ENCODE results near the gene IL18BP. TPM values are rescaled to one million over a fixed set of nuclear protein-coding genes. Genes with fewer than 3 reads are reported as not detected.

The IL18BP gene
- total RNA-seq, 2 donors from 2014 or later = 0.59 to 3.0 TPM

DNA sequence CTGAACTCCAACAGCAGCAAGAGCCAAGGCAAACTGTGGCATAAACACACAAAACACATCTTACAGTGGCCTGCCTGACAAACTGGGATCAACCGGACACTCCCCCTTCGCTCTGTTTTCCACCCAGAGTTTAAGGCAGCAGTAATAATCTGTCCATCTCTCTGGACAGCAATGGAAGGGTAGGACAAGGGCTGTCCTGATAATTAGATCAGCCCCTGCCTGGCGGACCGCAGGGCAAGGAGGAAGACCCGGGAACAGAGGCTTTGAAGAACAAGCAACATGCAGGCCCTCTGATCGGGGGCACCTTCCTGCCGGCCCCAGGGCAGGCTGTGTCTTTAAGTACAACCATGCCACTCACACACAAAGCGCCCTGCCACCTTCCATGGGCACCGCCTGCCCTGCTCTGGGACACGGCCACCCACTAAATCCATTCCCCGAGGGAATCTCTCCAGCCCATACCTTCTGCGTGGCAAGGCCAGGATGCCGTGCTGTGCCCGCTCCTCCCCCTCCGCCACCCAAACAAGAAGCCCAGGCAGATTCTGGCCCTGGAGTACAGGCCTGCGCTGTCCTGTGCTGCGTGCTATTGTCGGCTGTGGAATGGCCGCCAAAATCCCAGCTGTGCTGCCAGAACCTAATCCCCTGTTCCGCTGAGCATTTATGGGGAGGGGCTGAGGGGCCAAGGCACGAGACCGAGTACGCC, 42.8 kb downstream of the IL18BP start:
- no peaks in the 10 kb centered on the region for H3K9me3 ChIP-seq
- peaks cover 0 to 51% of the 10 kb centered on the region in 2 donors for H3K4me1 ChIP-seq
- H3K4me3 ChIP-seq = peak overlapping the region; percentile 48 to 60
- DNase-seq (ENCODE audit: low spot score) = peak; percentile 74
- TF ChIP-seq, protein P1, sequence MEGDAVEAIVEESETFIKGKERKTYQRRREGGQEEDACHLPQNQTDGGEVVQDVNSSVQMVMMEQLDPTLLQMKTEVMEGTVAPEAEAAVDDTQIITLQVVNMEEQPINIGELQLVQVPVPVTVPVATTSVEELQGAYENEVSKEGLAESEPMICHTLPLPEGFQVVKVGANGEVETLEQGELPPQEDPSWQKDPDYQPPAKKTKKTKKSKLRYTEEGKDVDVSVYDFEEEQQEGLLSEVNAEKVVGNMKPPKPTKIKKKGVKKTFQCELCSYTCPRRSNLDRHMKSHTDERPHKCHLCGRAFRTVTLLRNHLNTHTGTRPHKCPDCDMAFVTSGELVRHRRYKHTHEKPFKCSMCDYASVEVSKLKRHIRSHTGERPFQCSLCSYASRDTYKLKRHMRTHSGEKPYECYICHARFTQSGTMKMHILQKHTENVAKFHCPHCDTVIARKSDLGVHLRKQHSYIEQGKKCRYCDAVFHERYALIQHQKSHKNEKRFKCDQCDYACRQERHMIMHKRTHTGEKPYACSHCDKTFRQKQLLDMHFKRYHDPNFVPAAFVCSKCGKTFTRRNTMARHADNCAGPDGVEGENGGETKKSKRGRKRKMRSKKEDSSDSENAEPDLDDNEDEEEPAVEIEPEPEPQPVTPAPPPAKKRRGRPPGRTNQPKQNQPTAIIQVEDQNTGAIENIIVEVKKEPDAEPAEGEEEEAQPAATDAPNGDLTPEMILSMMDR (IDR thresholded peaks at IDR 0.05) = no peak
- peak overlapping the region; percentile 97 to 98 for H3K27ac ChIP-seq
- H3K36me3 ChIP-seq = no peaks in the 10 kb centered on the region
- no peaks in the 10 kb centered on the region for H3K27me3 ChIP-seq

DNA sequence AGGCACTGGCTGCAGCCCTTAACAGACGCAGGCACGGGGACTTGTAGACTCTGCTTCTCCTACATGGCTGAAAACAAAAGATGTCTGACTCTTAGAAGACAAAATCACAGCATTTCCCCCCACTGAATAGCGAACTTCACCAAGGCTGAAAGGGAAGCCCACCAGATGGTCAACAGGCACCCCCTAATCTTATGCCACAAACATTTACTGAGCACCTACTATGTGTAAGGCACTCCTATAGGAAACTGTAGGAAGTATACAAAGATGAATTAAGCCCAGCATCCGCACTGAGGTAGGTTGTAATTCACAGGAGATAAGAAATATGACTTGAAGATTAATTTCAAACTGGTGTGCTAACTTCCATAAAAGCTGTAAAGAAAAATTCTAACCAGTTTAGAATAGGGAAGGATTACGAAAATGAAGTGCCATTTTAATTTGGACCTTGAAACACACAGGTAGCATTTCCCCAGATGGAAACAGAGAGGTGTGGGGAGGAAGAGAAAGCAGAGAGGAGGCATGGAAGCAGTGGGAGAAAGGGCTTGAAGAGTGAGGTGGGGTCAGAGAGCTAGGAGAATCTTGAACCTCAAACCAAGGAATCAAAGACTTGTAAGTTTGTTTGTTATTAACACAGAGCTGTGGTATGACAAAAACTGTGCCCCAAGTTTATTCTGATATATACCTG, 43.5 kb downstream of the IL18BP start:
- H3K9me3 ChIP-seq = no peaks in the 10 kb centered on the region
- peak overlapping the region; percentile 97 to 98 for H3K27ac ChIP-seq
- peaks cover 0 to 44% of the 10 kb centered on the region in 2 donors for H3K4me1 ChIP-seq
- H3K27me3 ChIP-seq = no peaks in the 10 kb centered on the region
- no peaks in the 10 kb centered on the region for H3K36me3 ChIP-seq
- no peak for DNase-seq (ENCODE audit: low spot score)
- H3K4me3 ChIP-seq = peak overlapping the region; percentile 48 to 60
- TF ChIP-seq, protein P1 (IDR thresholded peaks at IDR 0.05) = no peak

DNA sequence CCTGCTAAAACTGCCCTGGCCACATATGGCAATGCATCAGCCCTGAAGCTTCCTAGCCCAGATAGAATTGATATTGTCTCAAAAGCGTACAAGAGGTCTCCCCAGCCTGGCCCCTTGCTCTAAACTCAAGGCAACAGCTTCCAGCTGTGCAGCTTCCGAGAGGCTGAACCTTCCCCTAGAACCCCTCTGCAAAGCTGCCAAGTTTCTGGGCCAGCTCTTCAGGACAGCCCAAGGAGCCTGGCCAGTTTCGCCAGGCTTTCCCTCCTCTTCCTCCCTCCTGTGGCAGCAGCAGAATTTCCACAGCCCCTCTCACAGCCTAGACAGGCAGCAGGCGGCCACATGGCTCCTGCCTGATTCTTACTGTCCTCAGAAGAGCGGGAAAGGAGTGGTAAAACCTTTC, 47.1 kb downstream of the IL18BP start:
- Histone ChIP-seq H3K36me3 (no peaks in the 10 kb centered on the region), H3K27ac (no peak overlapping the region), H3K9me3 (no peaks in the 10 kb centered on the region), H3K4me1 (peaks cover 0 to 13% of the 10 kb centered on the region in 2 donors), H3K27me3 (no peaks in the 10 kb centered on the region), H3K4me3 (no peak overlapping the region)
- DNase-seq (ENCODE audit: low spot score) = no peak
- TF ChIP-seq, protein P1 (IDR thresholded peaks at IDR 0.05) = no peak

DNA sequence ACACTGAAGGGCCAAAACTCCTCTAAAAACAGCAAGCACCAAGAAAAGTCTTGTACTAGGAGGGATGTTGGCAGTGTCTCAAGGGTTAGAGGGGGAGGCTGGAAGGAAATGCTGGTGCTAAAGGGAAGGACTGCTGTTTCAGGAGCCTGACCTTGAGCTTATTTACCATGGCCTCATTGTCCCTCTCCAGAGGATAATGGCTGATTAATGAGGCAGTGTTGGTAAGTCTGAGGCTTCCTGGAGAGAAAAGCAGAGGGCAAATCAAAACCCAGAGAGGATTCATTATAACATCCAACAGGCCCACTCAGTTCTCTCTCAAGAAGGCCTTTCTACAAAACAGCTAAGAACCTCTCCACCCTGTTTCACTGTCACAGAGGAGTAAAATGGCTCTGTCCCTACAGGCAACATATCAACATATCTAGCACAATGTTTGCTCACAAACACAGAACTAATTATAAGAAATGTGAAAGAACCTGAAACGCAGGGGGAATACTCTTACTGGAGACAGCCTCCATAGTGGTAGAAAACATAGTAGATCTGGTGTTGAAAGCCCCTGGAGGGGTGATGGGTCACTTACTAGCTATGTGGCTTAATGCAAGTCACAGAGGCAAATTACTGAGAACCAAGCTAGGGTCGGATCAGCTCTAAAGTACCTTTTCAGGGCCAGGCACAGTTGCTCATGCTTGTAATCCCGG, 50.2 kb downstream of the IL18BP start:
- Histone ChIP-seq H3K27me3 (no peaks in the 10 kb centered on the region), H3K27ac (no peak overlapping the region), H3K9me3 (no peaks in the 10 kb centered on the region), H3K36me3 (no peaks in the 10 kb centered on the region), H3K4me1 (no peaks in the 10 kb centered on the region), H3K4me3 (no peak overlapping the region)
- TF ChIP-seq, protein P1 (IDR thresholded peaks at IDR 0.05) = no peak
- DNase-seq (ENCODE audit: low spot score) = no peak

Other genes starting within 250 kb of the IL18BP start
- gene DEFB108B, start 165.7 kb upstream of the IL18BP start, total RNA-seq = not detected
- not detected for gene DEFB131B, start 120.5 kb upstream of the IL18BP start, total RNA-seq
- gene XNDC1N, start 70.3 kb upstream of the IL18BP start, total RNA-seq = 1 to 10 TPM; 1.4 to 1.5 TPM
- gene RNF121, start 69.9 kb upstream of the IL18BP start, total RNA-seq = 10 to 100 TPM; 21.6 to 25.8 TPM
- gene NUMA1, start 81.6 kb downstream of the IL18BP start, total RNA-seq = 100 to 1,000 TPM; 102 to 130 TPM
- 1 to 10 TPM; 4.0 to 7.6 TPM for gene LRRC51, start 81.9 kb downstream of the IL18BP start, total RNA-seq
- gene LAMTOR1, start 104.4 kb downstream of the IL18BP start, total RNA-seq = 100 to 1,000 TPM; 103 to 117 TPM
- gene TOMT, start 107.0 kb downstream of the IL18BP start, total RNA-seq = not detected
- gene ANAPC15, start 113.8 kb downstream of the IL18BP start, total RNA-seq = 10 to 100 TPM; 26.4 to 30.0 TPM
- gene FOLR3, start 136.8 kb downstream of the IL18BP start, total RNA-seq = not detected
- not detected for gene FOLR1, start 193.2 kb downstream of the IL18BP start, total RNA-seq
- gene FOLR2, start 217.9 kb downstream of the IL18BP start, total RNA-seq = 10 to 100 TPM; 10.8 to 32.5 TPM
- 10 to 100 TPM; 68.8 to 84.5 TPM for gene INPPL1, start 225.9 kb downstream of the IL18BP start, total RNA-seq
- gene PHOX2A, start 245.3 kb downstream of the IL18BP start, total RNA-seq = not detected